IPS-18c (cell line): ENCODE results near the gene RPS6KA4.

ENCODE experiments used
- H3K4me3 ChIP-seq: 2 replicates; pipeline ENCODE4 v1.7.0; 2013; ENCODE audit warnings: low read depth, mild to moderate bottlenecking, low read length, moderate library complexity; ENCODE audit not compliant: insufficient read depth
- H3K9me3 ChIP-seq: one replicate; pipeline ENCODE4 v1.6.1; 2013; ENCODE audit warnings: mild to moderate bottlenecking, low read length, moderate library complexity; ENCODE audit not compliant: control insufficient read depth, insufficient read depth

The RPS6KA4 gene

DNA sequence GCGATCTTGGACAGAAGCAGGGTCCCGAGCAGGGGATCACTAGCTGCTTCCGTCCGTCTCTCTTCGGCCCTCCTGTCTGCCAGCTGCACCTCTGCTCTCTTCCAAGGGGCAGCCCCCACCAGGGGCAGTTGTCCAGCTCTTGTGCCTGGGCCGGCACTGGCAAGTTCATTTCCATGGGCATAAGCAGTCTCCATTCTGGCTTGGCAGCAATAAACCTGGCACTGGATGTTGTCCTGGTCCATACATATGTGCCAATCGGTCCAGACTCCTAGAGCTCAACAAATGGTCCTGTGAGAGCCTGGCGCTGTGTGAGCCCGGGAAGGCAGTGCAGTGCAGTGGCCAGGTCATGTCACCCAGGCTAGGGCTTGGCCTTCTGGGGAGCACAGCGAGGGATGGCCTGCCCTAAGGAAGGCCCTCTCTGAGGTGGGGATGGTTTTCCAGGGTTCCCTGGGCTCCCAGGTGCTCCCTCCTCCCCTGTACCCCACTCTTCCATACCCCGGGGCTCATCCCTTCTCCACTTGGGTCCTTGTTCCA, 60.4 kb downstream of the RPS6KA4 start:
- Histone ChIP-seq H3K4me3 (no peak overlapping the region), H3K9me3 (peaks cover 4% of the 10 kb centered on the region)

DNA sequence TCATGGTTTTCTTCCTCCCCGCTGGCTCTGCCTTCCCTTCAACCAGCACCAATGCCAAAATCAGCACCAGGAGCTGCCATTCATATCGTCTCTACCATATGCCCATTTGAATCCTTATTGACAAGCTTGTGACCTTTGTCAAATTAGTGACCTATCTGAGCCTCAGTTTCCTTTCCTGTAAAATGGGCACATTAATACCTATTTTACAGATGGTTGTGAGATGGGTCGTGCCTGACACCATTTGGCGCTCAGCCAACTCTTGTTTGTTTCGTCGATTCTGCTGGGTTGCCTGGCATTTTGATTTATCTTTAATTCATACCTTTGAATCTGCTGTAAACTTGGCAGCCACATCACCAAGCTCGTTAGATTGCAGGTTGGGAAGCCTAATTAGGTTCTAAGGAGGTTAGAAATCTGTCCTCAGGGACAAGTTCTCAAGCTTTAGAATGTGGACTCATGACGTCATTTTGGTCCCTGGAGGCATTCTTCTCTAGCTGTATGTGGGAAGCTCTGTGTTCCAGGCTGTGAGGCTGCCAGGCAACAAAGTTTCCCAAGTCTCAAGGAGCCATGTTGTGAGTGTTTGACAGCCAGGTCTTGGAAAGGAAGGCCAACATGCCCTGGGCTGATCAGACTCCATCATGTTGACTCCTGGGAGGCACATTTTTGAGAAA, 61.0 kb downstream of the RPS6KA4 start:
- no peak overlapping the region for H3K4me3 ChIP-seq
- peaks cover 4% of the 10 kb centered on the region for H3K9me3 ChIP-seq
